GM12878 (cell line): ENCODE measurements around the gene ELOVL5. TPM values are rescaled to one million over a fixed set of nuclear protein-coding genes. Genes with fewer than 3 reads are reported as not detected.

Source experiments
- CBX3 ChIP-seq: fragments of 200-600 bp; sonication (generic); IDR thresholded peaks from 2 replicates; pipeline ENCODE4 v1.6.1; 2016; ENCODE audit warnings: low read depth, borderline replicate concordance
- CBX5 ChIP-seq: sonication (generic); IDR thresholded peaks from 2 replicates; pipeline ENCODE4 v1.6.1; 2016; ENCODE audit warnings: low read depth, moderate library complexity, mild to moderate bottlenecking, inconsistent platforms
- CREB1 ChIP-seq: IDR thresholded peaks from 2 replicates; pipeline ENCODE4 v1.6.1; 2012; ENCODE audit warnings: low read depth, mild to moderate bottlenecking, inconsistent platforms
- FOXM1 ChIP-seq: IDR thresholded peaks from 2 replicates; pipeline ENCODE4 v1.6.1; 2012; ENCODE audit warnings: low read depth, mild to moderate bottlenecking, inconsistent platforms, low read length, moderate library complexity
- GABPA ChIP-seq: IDR thresholded peaks from 2 replicates; pipeline ENCODE4 v1.6.1; 2014; ENCODE audit warnings: antibody characterized with exemption, low read depth, mild to moderate bottlenecking, inconsistent platforms
- IRF4 ChIP-seq: IDR thresholded peaks from 2 replicates; pipeline ENCODE4 v1.6.1; 2011; ENCODE audit warnings: low read depth, low read length
- LARP7 ChIP-seq: fragments of 450-650 bp; IDR thresholded peaks from 2 replicates; pipeline ENCODE4 v1.6.1; 2017; ENCODE audit warnings: mild to moderate bottlenecking
- MEF2B ChIP-seq: fragments of 450-650 bp; IDR thresholded peaks from 2 replicates; pipeline ENCODE4 v1.6.1; 2018; ENCODE audit warnings: mild to moderate bottlenecking, moderate library complexity; ENCODE audit not compliant: partially characterized antibody, poor library complexity, severe bottlenecking
- NRF1 ChIP-seq: conservative IDR thresholded peaks from 2 replicates; pipeline ENCODE4 v1.6.1; 2011; ENCODE audit warnings: mild to moderate bottlenecking, low read depth, low read length, improper control_type of control experiment
- PKNOX1 ChIP-seq: fragments of 450-650 bp; IDR thresholded peaks from 2 replicates; pipeline ENCODE4 v1.6.1; 2016; ENCODE audit warnings: mild to moderate bottlenecking
- PML ChIP-seq: IDR thresholded peaks from 2 replicates; pipeline ENCODE4 v1.6.1; 2012; ENCODE audit warnings: low read length, inconsistent platforms
- POLR2AphosphoS2 ChIP-seq: IDR thresholded peaks from 2 replicates; pipeline ENCODE4 v1.6.1; 2011; ENCODE audit warnings: low read depth, mild to moderate bottlenecking, low read length, improper control_type of control experiment, moderate library complexity
- RAD51 ChIP-seq: fragments of 450-650 bp; IDR thresholded peaks from 2 replicates; pipeline ENCODE4 v1.6.1; 2016; ENCODE audit warnings: moderate library complexity, mild to moderate bottlenecking, inconsistent platforms
- REST ChIP-seq: IDR thresholded peaks from 2 replicates; pipeline ENCODE4 v1.6.1; 2012; ENCODE audit warnings: mild to moderate bottlenecking, low read depth, low read length
- RUNX3 ChIP-seq: IDR thresholded peaks from 2 replicates; pipeline ENCODE4 v1.6.1; 2012; ENCODE audit warnings: low read length, inconsistent platforms
- SMC3 ChIP-seq: IDR thresholded peaks from 2 replicates; pipeline ENCODE4 v1.6.1; 2011; ENCODE audit warnings: low read length, improper control_type of control experiment, borderline replicate concordance
- SREBF2 ChIP-seq: IDR thresholded peaks from 2 replicates; pipeline ENCODE4 v1.6.1; 2012; ENCODE audit warnings: mild to moderate bottlenecking, low read length
- SRF ChIP-seq, 2 experiments: IDR thresholded peaks; 2 replicates each; pipeline ENCODE4 v1.6.1; 2011; ENCODE audit warnings: low read depth in 2 of 2, low read length in 2 of 2, mild to moderate bottlenecking in 1 of 2, moderate library complexity in 1 of 2
- SUPT20H ChIP-seq: IDR thresholded peaks from 2 replicates; pipeline ENCODE4 v1.6.1; 2011; ENCODE audit warnings: low read depth, mild to moderate bottlenecking, low read length, moderate library complexity, borderline replicate concordance; ENCODE audit not compliant: control insufficient read depth
- TCF7 ChIP-seq: IDR thresholded peaks from 2 replicates; pipeline ENCODE4 v1.6.1; 2014; ENCODE audit warnings: antibody characterized with exemption, borderline replicate concordance
- ZBED1 ChIP-seq: IDR thresholded peaks from 2 replicates; pipeline ENCODE4 v1.6.1; 2016; ENCODE audit warnings: borderline replicate concordance
- polyA plus RNA-seq, 11 experiments: library from polyadenylated mRNA; depleted of rRNA in 4 of 11; unstranded in 6 of 11; stranded (reverse) in 5 of 11; fragments of >200 nt; fragmentation: Nextera tagmentation in 4 of 11; fragmentation: Illumina TruSeq in 1 of 11; extraction: Ambion mirVana in 4 of 11; extraction: Trizol in 1 of 11; gene quantifications; 1 replicate in 1 of 11; 2 replicates in 10 of 11; pipeline versions ENCODE4 v1.2.1 to v1.2.3, GENCODE V29; 2011 to 2016; ENCODE audit warnings: inconsistent platforms in 2 of 11, missing spikeins in 2 of 11, low read depth in 1 of 11
- total RNA-seq, 4 experiments: library from RNA; depleted of rRNA in 3 of 4; stranded (reverse); fragments of >200 nt in 3 of 4; fragmentation: Illumina TruSeq in 1 of 4; extraction: Trizol in 1 of 4; gene quantifications; 2 replicates each; pipeline versions ENCODE4 v1.2.1 to v1.2.3, GENCODE V29; 2013 to 2021
- TF ChIP-seq, protein P1 (sequence below): IDR thresholded peaks from 2 replicates; pipeline ENCODE4 v1.6.1; 2012; ENCODE audit warnings: low read depth, low read length, improper control_type of control experiment
- TF ChIP-seq, protein P2 (sequence below): fragments of 450-650 bp; formaldehyde crosslinking; IDR thresholded peaks from 2 replicates; pipeline ENCODE4 v1.5.0; 2022; ENCODE audit warnings: mild to moderate bottlenecking, missing genetic modification characterization

The ELOVL5 gene
- total and polyA plus RNA-seq, 10 of the 15 experiments (the other 5 are each of a cell fraction or from before 2014, with no cell fraction given): 156 to 241 (median 196) TPM

DNA sequence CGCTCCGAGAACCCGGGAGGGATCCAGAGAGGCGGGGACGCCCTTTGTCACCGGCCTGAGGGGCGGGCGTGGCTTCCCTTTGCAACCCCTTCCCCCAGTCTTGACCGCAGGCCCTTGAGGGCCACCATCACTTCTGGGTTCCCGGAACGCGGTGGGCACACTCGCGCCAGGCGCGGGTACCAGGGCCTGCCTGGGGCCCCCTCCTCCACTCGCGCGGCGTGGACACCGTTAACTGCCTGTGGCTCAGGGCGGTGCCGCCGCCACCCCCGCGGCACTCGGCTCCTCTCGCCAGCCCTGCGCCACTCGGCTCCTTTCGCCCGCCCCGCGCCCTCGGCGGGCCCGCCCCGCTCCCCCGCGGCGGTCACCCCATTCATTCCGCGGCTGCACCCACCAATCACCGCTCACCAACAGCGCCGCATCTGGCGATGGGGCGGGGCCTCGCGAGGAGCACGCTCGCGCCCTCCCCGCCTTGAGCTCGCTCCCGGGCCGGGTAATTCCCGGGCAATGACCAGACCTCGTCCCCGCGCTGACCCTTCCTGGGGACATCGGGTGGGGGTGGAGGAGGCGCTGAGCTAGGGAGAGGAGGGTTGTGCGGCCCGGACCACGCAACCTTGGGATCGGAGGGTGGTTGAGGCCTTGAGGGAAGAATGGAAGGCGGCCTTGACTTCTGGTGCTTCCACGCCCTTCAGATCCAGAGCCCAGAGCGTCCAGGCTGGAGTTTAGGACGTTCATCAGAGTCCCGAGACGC lies 10.5 kb upstream of the ELOVL5 start (continued):
- no peak for TF ChIP-seq RAD51
- no peak for TF ChIP-seq ZBED1
- no peak for TF ChIP-seq CBX5
- TF ChIP-seq MEF2B: peak; percentile 31
- TF ChIP-seq GABPA: no peak
- TF ChIP-seq RUNX3: peak; percentile 77
- no peak for TF ChIP-seq TCF7
- TF ChIP-seq LARP7: peak; percentile 85
- peak; percentile 81 for TF ChIP-seq SREBF2
- 0 out of 2 replicates have a peak, but pooled peaks have one; percentile 7 for TF ChIP-seq PKNOX1
- TF ChIP-seq IRF4: no peak
- TF ChIP-seq, protein P1, sequence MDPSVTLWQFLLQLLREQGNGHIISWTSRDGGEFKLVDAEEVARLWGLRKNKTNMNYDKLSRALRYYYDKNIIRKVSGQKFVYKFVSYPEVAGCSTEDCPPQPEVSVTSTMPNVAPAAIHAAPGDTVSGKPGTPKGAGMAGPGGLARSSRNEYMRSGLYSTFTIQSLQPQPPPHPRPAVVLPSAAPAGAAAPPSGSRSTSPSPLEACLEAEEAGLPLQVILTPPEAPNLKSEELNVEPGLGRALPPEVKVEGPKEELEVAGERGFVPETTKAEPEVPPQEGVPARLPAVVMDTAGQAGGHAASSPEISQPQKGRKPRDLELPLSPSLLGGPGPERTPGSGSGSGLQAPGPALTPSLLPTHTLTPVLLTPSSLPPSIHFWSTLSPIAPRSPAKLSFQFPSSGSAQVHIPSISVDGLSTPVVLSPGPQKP: no peak
- TF ChIP-seq SMC3: no peak
- TF ChIP-seq, protein P2, sequence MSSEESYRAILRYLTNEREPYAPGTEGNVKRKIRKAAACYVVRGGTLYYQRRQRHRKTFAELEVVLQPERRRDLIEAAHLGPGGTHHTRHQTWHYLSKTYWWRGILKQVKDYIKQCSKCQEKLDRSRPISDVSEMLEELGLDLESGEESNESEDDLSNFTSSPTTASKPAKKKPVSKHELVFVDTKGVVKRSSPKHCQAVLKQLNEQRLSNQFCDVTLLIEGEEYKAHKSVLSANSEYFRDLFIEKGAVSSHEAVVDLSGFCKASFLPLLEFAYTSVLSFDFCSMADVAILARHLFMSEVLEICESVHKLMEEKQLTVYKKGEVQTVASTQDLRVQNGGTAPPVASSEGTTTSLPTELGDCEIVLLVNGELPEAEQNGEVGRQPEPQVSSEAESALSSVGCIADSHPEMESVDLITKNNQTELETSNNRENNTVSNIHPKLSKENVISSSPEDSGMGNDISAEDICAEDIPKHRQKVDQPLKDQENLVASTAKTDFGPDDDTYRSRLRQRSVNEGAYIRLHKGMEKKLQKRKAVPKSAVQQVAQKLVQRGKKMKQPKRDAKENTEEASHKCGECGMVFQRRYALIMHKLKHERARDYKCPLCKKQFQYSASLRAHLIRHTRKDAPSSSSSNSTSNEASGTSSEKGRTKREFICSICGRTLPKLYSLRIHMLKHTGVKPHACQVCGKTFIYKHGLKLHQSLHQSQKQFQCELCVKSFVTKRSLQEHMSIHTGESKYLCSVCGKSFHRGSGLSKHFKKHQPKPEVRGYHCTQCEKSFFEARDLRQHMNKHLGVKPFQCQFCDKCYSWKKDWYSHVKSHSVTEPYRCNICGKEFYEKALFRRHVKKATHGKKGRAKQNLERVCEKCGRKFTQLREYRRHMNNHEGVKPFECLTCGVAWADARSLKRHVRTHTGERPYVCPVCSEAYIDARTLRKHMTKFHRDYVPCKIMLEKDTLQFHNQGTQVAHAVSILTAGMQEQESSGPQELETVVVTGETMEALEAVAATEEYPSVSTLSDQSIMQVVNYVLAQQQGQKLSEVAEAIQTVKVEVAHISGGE (CRISPR knock-in tag): no peak
- no peak for TF ChIP-seq POLR2AphosphoS2
- TF ChIP-seq NRF1: no peak
- no peak for TF ChIP-seq FOXM1
- TF ChIP-seq SRF (IDR thresholded peaks at IDR 0.05; ENCODE audit: low read depth in 2 of 2, low read length in 2 of 2): no peak
- TF ChIP-seq SUPT20H: no peak
- 0 out of 2 replicates have a peak, but pooled peaks have one; percentile 19 for TF ChIP-seq REST
- TF ChIP-seq CBX3: no peak
- peak; percentile 66 for TF ChIP-seq CREB1
- peak; percentile 69; the same call in 1 of the 2 replicates for TF ChIP-seq PML
